Keratinocyte (primary cell): ENCODE measurements around the gene EHMT1. TPM values are rescaled to one million over a fixed set of nuclear protein-coding genes. Genes with fewer than 3 reads are reported as not detected.

Source experiments
- DNase-seq: peaks from one replicate; pipeline ENCODE4 v3.0.0-alpha.2; 2011; ENCODE audit warnings: low read depth, missing footprints, low spot score
- FAIRE-seq: peaks from 2 replicates; lab custom pipeline; 2011; peaks lifted over from hg19 to GRCh38; lab: Jason Lieb, UNC
- H2AFZ ChIP-seq: 2 replicates; pipeline ENCODE4 v1.6.0; 2012; ENCODE audit warnings: low read length, control low read depth, inconsistent platforms; ENCODE audit not compliant: control insufficient read depth
- H3K27ac ChIP-seq: 2 replicates; pipeline ENCODE4 v1.5.1; 2011; ENCODE audit warnings: low read length; ENCODE audit not compliant: control insufficient read depth, insufficient read depth
- H3K27me3 ChIP-seq: 3 replicates; pipeline ENCODE4 v1.6.0; 2011; ENCODE audit warnings: low read length; ENCODE audit not compliant: control insufficient read depth, insufficient read depth; ENCODE audit errors: extremely low read depth
- H3K36me3 ChIP-seq, 2 experiments: 2 replicates in 1 of 2; 3 replicates in 1 of 2; pipeline ENCODE4 v1.5.1; 2011; ENCODE audit warnings: low read length in 2 of 2, mild to moderate bottlenecking in 1 of 2; ENCODE audit not compliant: control insufficient read depth in 2 of 2, insufficient read depth in 2 of 2; ENCODE audit errors: extremely low read depth in 1 of 2
- H3K4me1 ChIP-seq: 3 replicates; pipeline ENCODE4 v1.5.1; 2011; ENCODE audit warnings: low read length; ENCODE audit not compliant: control insufficient read depth, insufficient read depth; ENCODE audit errors: extremely low read depth
- H3K4me2 ChIP-seq: 3 replicates; pipeline ENCODE4 v1.6.0; 2011; ENCODE audit warnings: low read depth, low read length; ENCODE audit not compliant: control insufficient read depth, insufficient read depth; ENCODE audit errors: extremely low read depth
- H3K4me3 ChIP-seq, 3 experiments: fragments of 200-600 bp in 1 of 3; sonication (generic) in 1 of 3; 2 replicates in 2 of 3; 3 replicates in 1 of 3; pipeline ENCODE4 v1.5.1; 2011 to 2016; ENCODE audit warnings: low read length in 3 of 3, mild to moderate bottlenecking in 3 of 3, control low read depth in 2 of 3, inconsistent platforms in 1 of 3, low read depth in 1 of 3, mixed read lengths in 1 of 3, mixed run types in 1 of 3, moderate library complexity in 1 of 3; ENCODE audit not compliant: control insufficient read depth in 2 of 3, insufficient read depth in 2 of 3; ENCODE audit errors: extremely low read depth in 1 of 3
- H3K79me2 ChIP-seq: 2 replicates; pipeline ENCODE4 v1.6.0; 2012; ENCODE audit warnings: low read length; ENCODE audit not compliant: control insufficient read depth, insufficient read depth
- H3K9ac ChIP-seq: 3 replicates; pipeline ENCODE4 v1.6.0; 2011; ENCODE audit warnings: low read length; ENCODE audit not compliant: control insufficient read depth, insufficient read depth; ENCODE audit errors: extremely low read depth
- H3K9me1 ChIP-seq: 3 replicates; pipeline ENCODE4 v1.6.0; 2011; ENCODE audit warnings: low read length; ENCODE audit not compliant: control insufficient read depth, insufficient read depth; ENCODE audit errors: extremely low read depth
- H3K9me3 ChIP-seq: 2 replicates; pipeline ENCODE4 v1.5.1; 2012; ENCODE audit warnings: low read depth, low read length; ENCODE audit not compliant: control insufficient read depth
- H4K20me1 ChIP-seq: 3 replicates; pipeline ENCODE4 v1.6.0; 2011; ENCODE audit warnings: low read length; ENCODE audit not compliant: control insufficient read depth, insufficient read depth; ENCODE audit errors: extremely low read depth
- EZH2 ChIP-seq: IDR thresholded peaks from one replicate; pipeline ENCODE4 v1.6.1; 2012; ENCODE audit warnings: inconsistent platforms, mild to moderate bottlenecking, low read length, moderate library complexity
- dilution Hi-C: fragments of 300-500 bp; cut with MboI; formaldehyde crosslinking; loops from one replicate; pipeline ENCODE4 v1.7.0; 2020; ENCODE audit warnings: low sequenced_read_pairs; ENCODE audit not compliant: extremely low pct_ligation_motif_present
- polyA plus RNA-seq, 5 experiments: library from polyadenylated mRNA; depleted of rRNA in 3 of 5; stranded (reverse) in 3 of 5; stranded (forward) in 1 of 5; unstranded in 1 of 5; fragments of >200 nt; gene quantifications; 1 replicate in 1 of 5; 2 replicates in 3 of 5; 3 replicates in 1 of 5; pipeline versions ENCODE4 v1.2.1 to v1.2.3, GENCODE V29; 2011 to 2012; ENCODE audit warnings: missing spikeins in 2 of 5, low read depth in 1 of 5, low replicate concordance in 1 of 5
- TF ChIP-seq, protein P1 (sequence below), 3 experiments: IDR thresholded peaks in 1 of 3; conservative IDR thresholded peaks in 1 of 3; optimal IDR thresholded peaks in 1 of 3; 2 replicates in 2 of 3; 3 replicates in 1 of 3; pipeline versions ENCODE3 to v1.5.1; 2011; ENCODE audit warnings: low read length in 3 of 3, mild to moderate bottlenecking in 3 of 3, moderate library complexity in 2 of 3, control low read depth in 1 of 3, inconsistent platforms in 1 of 3; ENCODE audit not compliant: insufficient read depth in 2 of 3; ENCODE audit errors: extremely low read depth in 1 of 3

EHMT1 gene
- polyA plus RNA-seq, 1 donor (not counting 4 experiments of a cell fraction or from before 2014, with no cell fraction given) = 25.9 TPM

DNA sequence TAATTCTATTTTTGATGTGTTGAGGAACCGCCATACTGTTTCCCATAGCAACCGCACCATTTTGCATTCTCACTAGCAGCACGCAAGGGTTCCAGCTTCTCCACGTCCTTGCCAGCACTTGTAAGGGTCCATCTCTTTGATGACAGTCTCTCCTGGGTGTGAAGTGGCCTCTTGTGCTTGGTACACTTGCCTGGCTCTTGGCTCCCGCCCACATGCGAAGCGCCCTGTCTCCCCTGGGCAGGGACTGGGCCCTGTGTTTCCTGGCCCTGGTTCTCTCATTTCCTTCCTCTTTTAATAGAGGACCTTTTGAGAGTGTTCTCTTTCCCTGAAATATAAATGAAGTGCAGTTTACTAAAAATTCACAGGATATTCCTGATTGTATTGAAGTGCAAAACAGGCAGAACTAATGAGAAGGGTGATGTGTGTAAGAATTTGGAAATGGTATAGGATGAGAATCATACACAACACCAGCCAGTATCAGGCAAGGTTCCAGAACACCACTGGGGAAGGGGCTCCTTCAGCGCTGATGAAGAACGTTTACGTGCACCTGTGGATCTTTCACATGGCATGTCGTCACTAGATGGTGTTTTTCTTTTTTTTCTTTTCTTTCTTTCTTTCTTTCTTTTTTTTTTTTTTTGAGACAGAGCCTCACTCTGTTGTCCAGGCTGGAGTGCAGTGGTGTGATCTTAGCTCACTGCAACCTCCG is 73.0 kb downstream of the EHMT1 start:
- Histone ChIP-seq H3K4me1 (no peaks in the 10 kb centered on the region), H2AFZ (no peak overlapping the region), H3K27me3 (no peaks in the 10 kb centered on the region), H3K27ac (no peak overlapping the region), H3K9me1 (peaks cover 4% of the 10 kb centered on the region), H3K79me2 (peaks cover 89% of the 10 kb centered on the region), H3K9ac (no peak overlapping the region), H3K9me3 (no peaks in the 10 kb centered on the region), H3K4me3 (no peak overlapping the region), H3K36me3 (peaks cover 0 to 4% of the 10 kb centered on the region in 2 experiments), H4K20me1 (peaks cover 26% of the 10 kb centered on the region), H3K4me2 (no peak overlapping the region)
- dilution Hi-C loops = no loop called here
- no peak for TF ChIP-seq EZH2
- TF ChIP-seq, protein P1, sequence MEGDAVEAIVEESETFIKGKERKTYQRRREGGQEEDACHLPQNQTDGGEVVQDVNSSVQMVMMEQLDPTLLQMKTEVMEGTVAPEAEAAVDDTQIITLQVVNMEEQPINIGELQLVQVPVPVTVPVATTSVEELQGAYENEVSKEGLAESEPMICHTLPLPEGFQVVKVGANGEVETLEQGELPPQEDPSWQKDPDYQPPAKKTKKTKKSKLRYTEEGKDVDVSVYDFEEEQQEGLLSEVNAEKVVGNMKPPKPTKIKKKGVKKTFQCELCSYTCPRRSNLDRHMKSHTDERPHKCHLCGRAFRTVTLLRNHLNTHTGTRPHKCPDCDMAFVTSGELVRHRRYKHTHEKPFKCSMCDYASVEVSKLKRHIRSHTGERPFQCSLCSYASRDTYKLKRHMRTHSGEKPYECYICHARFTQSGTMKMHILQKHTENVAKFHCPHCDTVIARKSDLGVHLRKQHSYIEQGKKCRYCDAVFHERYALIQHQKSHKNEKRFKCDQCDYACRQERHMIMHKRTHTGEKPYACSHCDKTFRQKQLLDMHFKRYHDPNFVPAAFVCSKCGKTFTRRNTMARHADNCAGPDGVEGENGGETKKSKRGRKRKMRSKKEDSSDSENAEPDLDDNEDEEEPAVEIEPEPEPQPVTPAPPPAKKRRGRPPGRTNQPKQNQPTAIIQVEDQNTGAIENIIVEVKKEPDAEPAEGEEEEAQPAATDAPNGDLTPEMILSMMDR (optimal IDR thresholded peaks at IDR 0.05 in 1 of 3, IDR thresholded peaks at IDR 0.05 in 1 of 3, conservative IDR thresholded peaks at IDR 0.05 in 1 of 3; ENCODE audit: extremely low read depth in 1 of 3, insufficient read depth in 2 of 3, low read length in 3 of 3) = no peak
- no peak for DNase-seq
- FAIRE-seq = no peak

DNA sequence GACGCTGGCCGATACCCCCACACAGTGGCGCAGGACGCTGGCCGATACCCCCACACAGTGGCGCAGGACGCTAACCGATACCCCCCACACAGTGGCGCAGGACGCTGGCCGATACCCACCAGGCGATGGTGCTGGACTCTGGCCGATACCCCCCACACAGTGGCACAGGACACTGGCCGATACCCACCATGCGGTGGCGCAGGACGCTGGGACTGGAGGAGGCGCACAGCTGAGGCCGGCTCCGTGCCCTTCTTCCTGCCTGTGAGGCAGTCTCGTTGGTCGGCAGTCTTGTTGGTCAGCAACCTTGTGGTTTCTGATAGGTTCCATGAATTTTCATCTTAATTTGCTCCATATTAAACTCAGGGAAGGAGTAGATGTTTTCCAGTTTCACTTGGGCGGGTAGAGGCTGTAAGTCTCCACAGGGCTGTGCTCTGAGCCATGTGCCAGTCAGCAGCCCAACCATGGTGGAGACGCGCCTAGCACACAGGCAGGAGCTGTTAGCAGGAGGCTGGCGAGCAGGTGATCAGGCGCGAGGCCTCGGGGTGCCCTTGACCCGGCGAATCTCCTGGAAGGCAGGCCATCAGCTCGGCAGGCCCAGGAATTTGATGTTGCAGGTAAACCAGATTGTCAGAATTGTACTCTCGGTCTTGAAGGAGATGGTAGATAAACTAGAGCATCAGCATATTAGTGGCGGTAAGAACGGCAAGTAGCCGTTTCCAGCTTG is 75.6 kb downstream of the EHMT1 start:
- H2AFZ ChIP-seq = no peak overlapping the region
- no peak overlapping the region for H3K4me3 ChIP-seq
- H3K4me1 ChIP-seq = no peaks in the 10 kb centered on the region
- no peaks in the 10 kb centered on the region for H3K36me3 ChIP-seq
- no peaks in the 10 kb centered on the region for H3K27me3 ChIP-seq
- no peak for DNase-seq
- H4K20me1 ChIP-seq = peaks cover 9% of the 10 kb centered on the region
- H3K9me1 ChIP-seq = no peaks in the 10 kb centered on the region
- no peaks in the 10 kb centered on the region for H3K9me3 ChIP-seq
- dilution Hi-C loops = no loop called here
- H3K4me2 ChIP-seq = no peak overlapping the region
- no peak for FAIRE-seq
- TF ChIP-seq, protein P1 (optimal IDR thresholded peaks at IDR 0.05 in 1 of 3, IDR thresholded peaks at IDR 0.05 in 1 of 3, conservative IDR thresholded peaks at IDR 0.05 in 1 of 3; ENCODE audit: extremely low read depth in 1 of 3, insufficient read depth in 2 of 3, low read length in 3 of 3) = no peak
- TF ChIP-seq EZH2 = no peak
- no peak overlapping the region for H3K9ac ChIP-seq
- H3K27ac ChIP-seq = no peak overlapping the region
- H3K79me2 ChIP-seq = peaks cover 87% of the 10 kb centered on the region
